Tibial nerve (tissue), 4 donors: ENCODE data around the gene TNFSF18.
"Not testable (repeated sequence)": the region's sequence is repeated elsewhere in the genome, so short reads cannot be mapped to it uniquely, and the experiment has no call there.

Experiments used
- CTCF ChIP-seq, 5 experiments: fragments of 200-600 bp in 3 of 5; fragments of 450-650 bp in 2 of 5; sonication (generic) in 3 of 5; IDR thresholded peaks; one replicate each; pipeline ENCODE4 v1.5.1; 2016 to 2019; ENCODE audit warnings: antibody characterized with exemption in 5 of 5, mild to moderate bottlenecking in 3 of 5, moderate library complexity in 2 of 5
- EP300 ChIP-seq, 2 donors: sonication (generic); formaldehyde crosslinking; IDR thresholded peaks; one replicate each; pipeline ENCODE4 v1.6.1; 2017; ENCODE audit warnings: antibody characterized with exemption in 2 of 2, mild to moderate bottlenecking in 1 of 2
- POLR2A ChIP-seq, 2 donors: fragments of 450-650 bp; IDR thresholded peaks; one replicate each; pipeline ENCODE4 v1.6.1; 2017; ENCODE audit warnings: antibody characterized with exemption in 2 of 2, mild to moderate bottlenecking in 2 of 2, moderate library complexity in 2 of 2

GRCh38 chr1:173074217-173074616 is 23.5 kb upstream of the TNFSF18 start:
- not testable (repeated sequence) for TF ChIP-seq POLR2A, CTCF, EP300 (IDR thresholded peaks at IDR 0.05)
